Liver (tissue), 9 donors: ENCODE measurements around the gene SMARCC2. TPM values are rescaled to one million over a fixed set of nuclear protein-coding genes. Genes with fewer than 3 reads are reported as not detected.

Experiments used
- DNase-seq: peaks from one replicate; pipeline ENCODE4 v3.0.0-alpha.2; 2017; ENCODE audit warnings: low spot score
- H3K27ac ChIP-seq, 2 donors: one replicate each; pipeline ENCODE4 v1.7.0; 2013; ENCODE audit warnings: inconsistent platforms in 2 of 2, low read length in 2 of 2, control low read depth in 1 of 2, low read depth in 1 of 2, mild to moderate bottlenecking in 1 of 2
- H3K27me3 ChIP-seq, 4 donors: one replicate each; pipeline versions ENCODE4 v1.6.1 to v1.7.0; 2013; ENCODE audit warnings: low read length in 3 of 4, inconsistent platforms in 1 of 4, mild to moderate bottlenecking in 1 of 4, moderate library complexity in 1 of 4; ENCODE audit not compliant: control insufficient read depth in 4 of 4, insufficient read depth in 4 of 4
- H3K36me3 ChIP-seq, 4 donors: one replicate each; pipeline versions ENCODE4 v1.6.1 to v1.7.0; 2013; ENCODE audit warnings: low read length in 3 of 4, mild to moderate bottlenecking in 3 of 4, low read depth in 1 of 4, moderate library complexity in 1 of 4; ENCODE audit not compliant: control insufficient read depth in 4 of 4, insufficient read depth in 3 of 4
- H3K4me1 ChIP-seq, 4 donors: one replicate each; pipeline versions ENCODE4 v1.6.1 to v1.7.0; 2013; ENCODE audit warnings: low read length in 3 of 4, mild to moderate bottlenecking in 3 of 4, moderate library complexity in 1 of 4; ENCODE audit not compliant: control insufficient read depth in 4 of 4, insufficient read depth in 4 of 4
- H3K4me3 ChIP-seq, 3 donors: one replicate each; pipeline versions ENCODE4 v1.6.1 to v1.7.0; 2013; ENCODE audit warnings: low read length in 3 of 3, control low read depth in 1 of 3, low read depth in 1 of 3, mild to moderate bottlenecking in 1 of 3
- H3K9ac ChIP-seq, 2 donors: one replicate each; pipeline ENCODE4 v1.7.0; 2013; ENCODE audit warnings: low read length in 2 of 2, mild to moderate bottlenecking in 2 of 2, moderate library complexity in 2 of 2, control low read depth in 1 of 2, low read depth in 1 of 2
- H3K9me3 ChIP-seq, 4 donors: one replicate each; pipeline versions ENCODE4 v1.6.1 to v1.7.0; 2013; ENCODE audit warnings: low read length in 3 of 4; ENCODE audit not compliant: control insufficient read depth in 4 of 4
- ATF3 ChIP-seq: IDR thresholded peaks from 2 replicates; pipeline ENCODE4 v1.6.1; 2016; ENCODE audit warnings: antibody characterized with exemption
- CTCF ChIP-seq: fragments of 150-350 bp; IDR thresholded peaks from 2 replicates; pipeline ENCODE4 v1.5.1; 2017; ENCODE audit warnings: improper control_type of control experiment, low read depth, low read length; ENCODE audit not compliant: missing input control
- EGR1 ChIP-seq, 2 donors: IDR thresholded peaks; 2 replicates each; pipeline ENCODE4 v1.6.1; 2016 to 2018; ENCODE audit warnings: antibody characterized with exemption in 2 of 2, low read depth in 2 of 2
- FOXA1 ChIP-seq: IDR thresholded peaks from 2 replicates; pipeline ENCODE4 v1.6.1; 2016; ENCODE audit warnings: antibody characterized with exemption
- FOXA2 ChIP-seq: IDR thresholded peaks from 2 replicates; pipeline ENCODE4 v1.6.1; 2016; ENCODE audit warnings: antibody characterized with exemption
- GABPA ChIP-seq, 2 donors: IDR thresholded peaks in 1 of 2; conservative IDR thresholded peaks in 1 of 2; 2 replicates each; pipeline ENCODE4 v1.6.1; 2016; ENCODE audit warnings: antibody characterized with exemption in 2 of 2, mild to moderate bottlenecking in 1 of 2, moderate library complexity in 1 of 2
- HNF4A ChIP-seq, 2 donors: conservative IDR thresholded peaks; 2 replicates each; pipeline ENCODE4 v1.6.1; 2016; ENCODE audit warnings: antibody characterized with exemption in 2 of 2, mild to moderate bottlenecking in 2 of 2
- HNF4G ChIP-seq: IDR thresholded peaks from 2 replicates; pipeline ENCODE4 v1.6.1; 2016; ENCODE audit warnings: antibody characterized with exemption
- JUND ChIP-seq, 2 donors: IDR thresholded peaks; 2 replicates each; pipeline ENCODE4 v1.6.1; 2016; ENCODE audit warnings: antibody characterized with exemption in 2 of 2
- MAX ChIP-seq: IDR thresholded peaks from 2 replicates; pipeline ENCODE4 v1.6.1; 2016; ENCODE audit warnings: antibody characterized with exemption
- NR2F2 ChIP-seq: IDR thresholded peaks from 2 replicates; pipeline ENCODE4 v1.6.1; 2016; ENCODE audit warnings: antibody characterized with exemption
- RAD21 ChIP-seq, 2 donors: IDR thresholded peaks; 2 replicates each; pipeline ENCODE4 v1.6.1; 2016; ENCODE audit warnings: antibody characterized with exemption in 2 of 2, mild to moderate bottlenecking in 2 of 2
- REST ChIP-seq: IDR thresholded peaks from 2 replicates; pipeline ENCODE4 v1.6.1; 2016; ENCODE audit warnings: antibody characterized with exemption, mild to moderate bottlenecking
- RXRA ChIP-seq, 2 donors: IDR thresholded peaks; 2 replicates each; pipeline ENCODE4 v1.6.1; 2017 to 2018; ENCODE audit warnings: antibody characterized with exemption in 2 of 2, mild to moderate bottlenecking in 1 of 2
- SP1 ChIP-seq: IDR thresholded peaks from 2 replicates; pipeline ENCODE4 v1.6.1; 2018; ENCODE audit warnings: antibody characterized with exemption, mild to moderate bottlenecking
- TAF1 ChIP-seq: conservative IDR thresholded peaks from 2 replicates; pipeline ENCODE4 v1.6.1; 2016; ENCODE audit warnings: antibody characterized with exemption, mild to moderate bottlenecking
- YY1 ChIP-seq: IDR thresholded peaks from 2 replicates; pipeline ENCODE4 v1.6.1; 2016; ENCODE audit warnings: antibody characterized with exemption, mild to moderate bottlenecking
- ZBTB33 ChIP-seq: IDR thresholded peaks from 2 replicates; pipeline ENCODE4 v1.6.1; 2016; ENCODE audit warnings: antibody characterized with exemption
- WGBS: extraction: QIAGEN DNeasy Blood & Tissue Kit; methylation state at CpG from one replicate; pipeline ENCODE4 v1.1.7; 2013; 5-methylcytosine and 5-hydroxymethylcytosine counted together
- polyA plus RNA-seq, 2 donors: library from polyadenylated mRNA; stranded (reverse) in 1 of 2; unstranded in 1 of 2; fragments of 200-250 nt in 1 of 2; fragments of >200 nt in 1 of 2; fragmentation: Nextera tagmentation in 1 of 2; extraction: Ambion mirVana in 1 of 2; gene quantifications; one replicate each; pipeline versions ENCODE4 v1.2.1 to v1.2.3, GENCODE V29; 2013 to 2015
- total RNA-seq, 2 donors: library from RNA; depleted of rRNA; stranded (reverse); fragments of >200 nt; gene quantifications; one replicate each; pipeline ENCODE4 v1.2.3, GENCODE V29; 2014
- donor health status: healthy.
- donor health status: healthy.
- donor health status: healthy.
- donor health status: healthy.
- donor health status: healthy.

The SMARCC2 gene
- total and polyA plus RNA-seq, 4 donors, result 12.8 to 24.8 (median 22.5) TPM

- no peak for DNase-seq
- TF ChIP-seq MAX (no peak), RAD21 (IDR thresholded peaks at IDR 0.05) (no peak), SP1 (no peak), FOXA2 (no peak)
- no peaks in the 10 kb centered on the region for H3K9me3 ChIP-seq
- peak overlapping the region; percentile 45 to 80 (median 74) for H3K4me3 ChIP-seq
- peaks cover 0 to 2% (median under 1%) of the 10 kb centered on the region in 4 donors for H3K36me3 ChIP-seq
- H3K9ac ChIP-seq, result peak overlapping the region; percentile 51 to 63
- peaks cover 34 to 58% (median 49%) of the 10 kb centered on the region in 4 donors for H3K4me1 ChIP-seq
- no peaks in the 10 kb centered on the region for H3K27me3 ChIP-seq
- H3K27ac ChIP-seq, result peak overlapping the region; percentile 71 to 89
- 6% methylated on average over 13 of the region's 13 CpGs for WGBS
These were observed 70.5 kb downstream of the SMARCC2 start for GRCh38 chr12:56118688-56119357.

- Histone ChIP-seq H3K9ac (peak within 1 kb of the TSS; percentile 69 to 98), H3K9me3 (no peaks in the 10 kb centered on the region), H3K27ac (peak within 1 kb of the TSS; percentile 93 to 96), H3K4me1 (peaks cover 33 to 56% (median 45%) of the 10 kb centered on the region in 4 donors), H3K4me3 (peak within 1 kb of the TSS; percentile 74 to 97 (median 95)), H3K27me3 (no peaks in the 10 kb centered on the region), H3K36me3 (peaks cover 0 to 6% (median 2%) of the 10 kb centered on the region in 4 donors)
- DNase-seq, result peak; percentile 93
- WGBS, result under 1% methylated on average over 61 of the region's 61 CpGs
- TF ChIP-seq HNF4G, result no peak
- no peak for TF ChIP-seq FOXA2
- peak; percentile 71 to 96 for TF ChIP-seq EGR1 (IDR thresholded peaks at IDR 0.05; ENCODE audit: low read depth in 2 of 2)
- no peak for TF ChIP-seq FOXA1
- TF ChIP-seq MAX, result peak; percentile 97
- TF ChIP-seq GABPA (IDR thresholded peaks at IDR 0.05 in 1 of 2, conservative IDR thresholded peaks at IDR 0.05 in 1 of 2), result peak; percentile 88 to 98
- peak; percentile 41 to 69 for TF ChIP-seq JUND (IDR thresholded peaks at IDR 0.05)
- peak; percentile 74 for TF ChIP-seq ZBTB33
- TF ChIP-seq HNF4A (conservative IDR thresholded peaks at IDR 0.05), result peak; percentile 8 to 9
- peak; percentile 66 to 71 for TF ChIP-seq RXRA (IDR thresholded peaks at IDR 0.05)
- TF ChIP-seq SP1, result peak; percentile 79
- peak; percentile 90 for TF ChIP-seq YY1
- TF ChIP-seq RAD21 (IDR thresholded peaks at IDR 0.05), result peak; percentile 62 to 65
- TF ChIP-seq ATF3, result peak; percentile 44
- TF ChIP-seq CTCF, result peak; percentile 34
- peak; percentile 18 for TF ChIP-seq TAF1
- TF ChIP-seq NR2F2, result peak; percentile 36
- peak; percentile 78 for TF ChIP-seq REST
These were observed 71.2 kb downstream of the SMARCC2 start, which contains the start of gene ZC3H10 for GRCh38 chr12:56117778-56118687. TSS of gene ZC3H10 (plus strand) at chr12:56118266. CDS start at chr12:56120563, 2,297 bp downstream.
